K562 (cell line): ENCODE measurements around the gene POLD1. TPM values are rescaled to one million over a fixed set of nuclear protein-coding genes. Genes with fewer than 3 reads are reported as not detected.

Experiments
- ATAC-seq: fragments of 200-7000 bp; cut with Tn5 transposase; 3 replicates; pipeline ENCODE4 v1.9.1; 2020; ENCODE audit warnings: moderate library complexity
- BruUV-seq: library from RNA; stranded (reverse); fragments of 400-500 nt; replicated peaks from 2 replicates; lab custom pipeline; 2021; lab: Mats Ljungman, UMichigan
- CTCF ChIA-PET: fragments of 300-600 bp; formaldehyde crosslinking; extraction: SDS; loops from one replicate; lab custom pipeline; 2021; ENCODE audit warnings: low intra/inter-chr PET ratio; lab: Yijun Ruan, JAX
- POLR2A ChIA-PET: fragments of 300-600, 350-650 bp; sonication (Branson Sonifier 250); formaldehyde crosslinking; extraction: SDS; loops from one replicate; lab custom pipeline; 2021; ENCODE audit warnings: antibody characterized with exemption, inconsistent platforms; lab: Yijun Ruan, JAX
- DNase-seq, 4 experiments: peaks; one replicate each; pipeline versions ENCODE4 v3.0.0 to v3.0.0-alpha.2; 2011 to 2018; ENCODE audit warnings: low spot score in 3 of 4, mixed read lengths in 3 of 4; ENCODE audit errors: extremely low read depth in 1 of 4
- FAIRE-seq: peaks from 2 replicates; lab custom pipeline; 2011; peaks lifted over from hg19 to GRCh38; lab: Jason Lieb, UNC
- H2AFZ ChIP-seq: 2 replicates; pipeline ENCODE4 v1.6.0; 2011; ENCODE audit warnings: low read depth, low read length, control low read depth, inconsistent platforms
- H3K27ac ChIP-seq: fragments of 200-600 bp; 3 replicates; pipeline ENCODE4 v1.8.0; 2011; ENCODE audit warnings: low read depth, mild to moderate bottlenecking, control low read depth, inconsistent platforms, low read length, moderate library complexity, mixed read lengths; ENCODE audit errors: extremely low read depth
- H3K27me3 ChIP-seq, 2 experiments: fragments of 300-600 bp in 1 of 2; 2 replicates in 1 of 2; 3 replicates in 1 of 2; pipeline versions ENCODE4 v1.6.0 to v1.8.0; 2011; ENCODE audit warnings: inconsistent platforms in 2 of 2, low read length in 2 of 2, mild to moderate bottlenecking in 1 of 2, mixed read lengths in 1 of 2, moderate library complexity in 1 of 2; ENCODE audit not compliant: control insufficient read depth in 2 of 2, insufficient read depth in 2 of 2
- H3K36me3 ChIP-seq: fragments of 300-600 bp; 3 replicates; pipeline ENCODE4 v1.8.0; 2011; ENCODE audit warnings: mild to moderate bottlenecking, low read length, inconsistent platforms; ENCODE audit not compliant: control insufficient read depth, insufficient read depth
- H3K4me1 ChIP-seq, 2 experiments: fragments of 200-600 bp in 1 of 2; replicated peaks in 1 of 2; 2 replicates in 1 of 2; 3 replicates in 1 of 2; pipeline versions ENCODE4 v1.5.1 to v1.8.0; 2011; ENCODE audit warnings: inconsistent platforms in 2 of 2, low read length in 2 of 2, mild to moderate bottlenecking in 1 of 2, mixed read lengths in 1 of 2, moderate library complexity in 1 of 2; ENCODE audit not compliant: control insufficient read depth in 2 of 2, insufficient read depth in 2 of 2
- H3K4me2 ChIP-seq: 2 replicates; pipeline ENCODE4 v1.6.1; 2011; ENCODE audit warnings: low read length, control low read depth, inconsistent platforms, mixed read lengths; ENCODE audit not compliant: insufficient read depth
- H3K4me3 ChIP-seq: fragments of 200-600 bp; sonication (generic), shearing (Covaris generic); 2 replicates; pipeline ENCODE4 v1.5.1; 2016; ENCODE audit warnings: control low read depth, inconsistent platforms
- H3K79me2 ChIP-seq: fragments of 200-600 bp; 3 replicates; pipeline ENCODE4 v1.8.0; 2011; ENCODE audit warnings: low read length, inconsistent platforms; ENCODE audit not compliant: control insufficient read depth, insufficient read depth
- H3K9ac ChIP-seq, 2 experiments: 2 replicates each; pipeline versions ENCODE4 v1.6.0 to v1.6.1; 2011; ENCODE audit warnings: low read depth in 2 of 2, low read length in 2 of 2, control low read depth in 1 of 2, inconsistent platforms in 1 of 2, mild to moderate bottlenecking in 1 of 2, mixed read lengths in 1 of 2; ENCODE audit not compliant: insufficient read depth in 1 of 2
- H3K9me1 ChIP-seq: one replicate; pipeline ENCODE4 v1.6.0; 2011; ENCODE audit warnings: inconsistent platforms, mild to moderate bottlenecking, low read length, moderate library complexity; ENCODE audit not compliant: control insufficient read depth, insufficient read depth
- H3K9me3 ChIP-seq: replicated peaks from 2 replicates; pipeline ENCODE4 v1.5.1; 2011; ENCODE audit warnings: low read depth, low read length, inconsistent platforms; ENCODE audit not compliant: control insufficient read depth, insufficient read depth
- H4K20me1 ChIP-seq: replicated peaks from 2 replicates; pipeline ENCODE4 v1.6.1; 2011; ENCODE audit warnings: low read length, inconsistent platforms, mixed read lengths; ENCODE audit not compliant: control insufficient read depth, insufficient read depth
- CBX1 ChIP-seq: sonication (generic); IDR thresholded peaks from 2 replicates; pipeline ENCODE4 v1.6.1; 2016; ENCODE audit warnings: antibody characterized with exemption, low read depth, mild to moderate bottlenecking
- CBX8 ChIP-seq: fragments of 200-600 bp; sonication (generic); IDR thresholded peaks from 2 replicates; pipeline ENCODE4 v1.6.1; 2012; ENCODE audit warnings: borderline replicate concordance, mixed run types, low read depth, mild to moderate bottlenecking, moderate library complexity, mixed read lengths, low read length, control low read depth, inconsistent platforms; ENCODE audit not compliant: poor library complexity, severe bottlenecking; ENCODE audit errors: extremely low read depth
- CSDE1 ChIP-seq, 2 experiments: fragments of 450-650 bp; IDR thresholded peaks; 2 replicates each; pipeline ENCODE4 v1.6.1; 2016; ENCODE audit warnings: mild to moderate bottlenecking in 1 of 2
- EHMT2 ChIP-seq: fragments of 450-650 bp; IDR thresholded peaks from 2 replicates; pipeline ENCODE4 v1.6.1; 2018; ENCODE audit warnings: antibody characterized with exemption
- MAZ ChIP-seq, 2 experiments: fragments of 450-650 bp in 1 of 2; sonication (generic) in 1 of 2; formaldehyde crosslinking; IDR thresholded peaks in 1 of 2; conservative IDR thresholded peaks in 1 of 2; 2 replicates each; pipeline versions ENCODE4 v1.4.0 to v1.5.0; 2020; ENCODE audit warnings: mild to moderate bottlenecking in 1 of 2, missing genetic modification reagents in 1 of 2
- MEF2D ChIP-seq: conservative IDR thresholded peaks from 2 replicates; pipeline ENCODE4 v1.6.1; 2016; ENCODE audit warnings: low read depth, missing genetic modification characterization, missing compliant biosample characterization
- NCOA4 ChIP-seq: fragments of 450-650 bp; IDR thresholded peaks from 2 replicates; pipeline ENCODE4 v1.6.1; 2018; ENCODE audit warnings: mild to moderate bottlenecking; ENCODE audit not compliant: partially characterized antibody
- SAP30 ChIP-seq: fragments of 200-600 bp; sonication (generic); IDR thresholded peaks from 2 replicates; pipeline ENCODE4 v1.6.1; 2012; ENCODE audit warnings: borderline replicate concordance, low read depth, mild to moderate bottlenecking, moderate library complexity, low read length, control low read depth, inconsistent platforms; ENCODE audit not compliant: insufficient read depth, poor library complexity, severe bottlenecking
- SMARCB1 ChIP-seq: IDR thresholded peaks from 2 replicates; pipeline ENCODE4 v1.6.1; 2011; ENCODE audit warnings: improper control_type of control experiment, low read depth; ENCODE audit not compliant: insufficient read length
- TFAM ChIP-seq: fragments of 250-450 bp; sonication (Bioruptor Pico); conservative IDR thresholded peaks from 2 replicates; pipeline ENCODE4 v1.5.0; 2021; ENCODE audit warnings: mild to moderate bottlenecking, moderate library complexity
- ZNF263 ChIP-seq: sonication (generic); formaldehyde crosslinking; IDR thresholded peaks from 2 replicates; pipeline ENCODE4 v1.8.0; 2022; ENCODE audit warnings: mild to moderate bottlenecking, missing genetic modification reagents, borderline replicate concordance
- WGBS: fragments of 100-300 bp; shearing (Covaris generic); methylation state at CpG from one replicate; pipeline ENCODE4 v1.1.6; 2016; ENCODE audit warnings: low coverage, mixed read lengths; ENCODE audit not compliant: insufficient coverage; ENCODE audit errors: missing lambda C conversion rate; 5-methylcytosine and 5-hydroxymethylcytosine counted together
- in situ Hi-C: fragments of 300-500 bp; cut with MboI; formaldehyde crosslinking; loops from 4 replicates; pipeline ENCODE4 v1.15.0; 2018; ENCODE audit warnings: inconsistent platforms, mixed read lengths
- intact Hi-C: fragments of 100-400 bp; cut with micrococcal nuclease; formaldehyde crosslinking; loops from 2 replicates; pipeline ENCODE4 v1.14.2; 2022
- polyA plus RNA-seq, 8 experiments: library from polyadenylated mRNA; depleted of rRNA in 4 of 8; stranded (reverse) in 5 of 8; unstranded in 3 of 8; fragments of >200 nt; fragmentation: Nextera tagmentation in 2 of 8; fragmentation: Illumina TruSeq in 1 of 8; extraction: Ambion mirVana in 2 of 8; extraction: Trizol in 1 of 8; gene quantifications; 2 replicates each; pipeline versions ENCODE4 v1.2.1 to v1.2.3, GENCODE V29; 2011 to 2014; ENCODE audit warnings: inconsistent platforms in 1 of 8, missing spikeins in 1 of 8
- total RNA-seq, 7 experiments: library from RNA; depleted of rRNA in 6 of 7; stranded (reverse); fragments of >200 nt in 6 of 7; fragmentation: Illumina TruSeq in 2 of 7; extraction: Trizol in 2 of 7; gene quantifications; 2 replicates each; pipeline versions ENCODE4 v1.2.1 to v1.2.3, GENCODE V29; 2011 to 2021; ENCODE audit warnings: low replicate concordance in 1 of 7
- TF ChIP-seq, protein P1 (sequence below): fragments of 450-650 bp; IDR thresholded peaks from 2 replicates; pipeline ENCODE4 v1.6.1; 2016
- TF ChIP-seq, protein P2 (sequence below): fragments of 150-350 bp; conservative IDR thresholded peaks from 2 replicates; pipeline ENCODE4 v1.6.1; 2014; ENCODE audit warnings: low read length

Gene POLD1
- total and polyA plus RNA-seq, 9 of the 15 experiments (the other 6 are each of a cell fraction or from before 2014, with no cell fraction given): 1.3 to 312 (median 47.8) TPM

DNA sequence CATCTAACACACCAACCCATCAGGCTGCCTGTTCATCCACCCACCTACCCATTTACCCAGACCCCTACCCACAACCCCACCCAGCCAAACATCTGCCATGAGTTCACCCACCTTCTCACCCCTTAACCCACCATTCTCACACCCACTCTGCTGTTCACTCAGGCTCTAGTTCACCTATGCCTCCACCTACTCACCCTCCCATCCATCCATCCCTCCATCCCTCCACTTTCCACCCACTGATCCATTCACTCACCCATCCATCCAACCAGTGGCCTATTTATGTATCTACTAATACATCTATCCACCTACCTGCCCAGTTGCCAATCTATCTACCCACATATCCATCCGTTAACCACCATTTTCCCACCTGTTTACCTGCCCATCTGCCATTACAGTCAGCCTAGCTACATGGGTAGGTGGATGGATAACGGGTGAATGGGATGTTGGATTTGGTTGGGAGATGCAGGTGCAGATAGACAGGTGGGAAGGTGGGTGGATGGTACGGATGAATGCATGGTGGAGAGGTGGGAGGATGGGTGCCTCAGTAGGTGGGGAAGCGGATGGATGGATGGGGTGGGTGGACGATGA lies 53.8 kb downstream of the POLD1 start:
- 4% methylated on average over 5 of the region's 5 CpGs for WGBS
- in situ Hi-C loops: no loop called here
- ChIA-PET CTCF (no interaction called here), POLR2A (no interaction called here)
- DNase-seq (no peak), ATAC-seq (no peak), FAIRE-seq (no peak)
- intact Hi-C loops: no loop called here
- TF ChIP-seq, protein P1, sequence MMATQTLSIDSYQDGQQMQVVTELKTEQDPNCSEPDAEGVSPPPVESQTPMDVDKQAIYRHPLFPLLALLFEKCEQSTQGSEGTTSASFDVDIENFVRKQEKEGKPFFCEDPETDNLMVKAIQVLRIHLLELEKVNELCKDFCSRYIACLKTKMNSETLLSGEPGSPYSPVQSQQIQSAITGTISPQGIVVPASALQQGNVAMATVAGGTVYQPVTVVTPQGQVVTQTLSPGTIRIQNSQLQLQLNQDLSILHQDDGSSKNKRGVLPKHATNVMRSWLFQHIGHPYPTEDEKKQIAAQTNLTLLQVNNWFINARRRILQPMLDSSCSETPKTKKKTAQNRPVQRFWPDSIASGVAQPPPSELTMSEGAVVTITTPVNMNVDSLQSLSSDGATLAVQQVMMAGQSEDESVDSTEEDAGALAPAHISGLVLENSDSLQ: no peak
- TF ChIP-seq TFAM (CRISPR knock-in tag) (no peak), ZNF263 (CRISPR knock-in tag) (no peak), EHMT2 (no peak), MAZ (CRISPR knock-in tag; conservative IDR thresholded peaks at IDR 0.05 in 1 of 2, IDR thresholded peaks at IDR 0.05 in 1 of 2) (no peak), SAP30 (no peak), MEF2D (no peak), CBX1 (no peak), NCOA4 (no peak), CSDE1 (IDR thresholded peaks at IDR 0.05) (no peak), CBX8 (no peak), SMARCB1 (no peak)
- TF ChIP-seq, protein P2, sequence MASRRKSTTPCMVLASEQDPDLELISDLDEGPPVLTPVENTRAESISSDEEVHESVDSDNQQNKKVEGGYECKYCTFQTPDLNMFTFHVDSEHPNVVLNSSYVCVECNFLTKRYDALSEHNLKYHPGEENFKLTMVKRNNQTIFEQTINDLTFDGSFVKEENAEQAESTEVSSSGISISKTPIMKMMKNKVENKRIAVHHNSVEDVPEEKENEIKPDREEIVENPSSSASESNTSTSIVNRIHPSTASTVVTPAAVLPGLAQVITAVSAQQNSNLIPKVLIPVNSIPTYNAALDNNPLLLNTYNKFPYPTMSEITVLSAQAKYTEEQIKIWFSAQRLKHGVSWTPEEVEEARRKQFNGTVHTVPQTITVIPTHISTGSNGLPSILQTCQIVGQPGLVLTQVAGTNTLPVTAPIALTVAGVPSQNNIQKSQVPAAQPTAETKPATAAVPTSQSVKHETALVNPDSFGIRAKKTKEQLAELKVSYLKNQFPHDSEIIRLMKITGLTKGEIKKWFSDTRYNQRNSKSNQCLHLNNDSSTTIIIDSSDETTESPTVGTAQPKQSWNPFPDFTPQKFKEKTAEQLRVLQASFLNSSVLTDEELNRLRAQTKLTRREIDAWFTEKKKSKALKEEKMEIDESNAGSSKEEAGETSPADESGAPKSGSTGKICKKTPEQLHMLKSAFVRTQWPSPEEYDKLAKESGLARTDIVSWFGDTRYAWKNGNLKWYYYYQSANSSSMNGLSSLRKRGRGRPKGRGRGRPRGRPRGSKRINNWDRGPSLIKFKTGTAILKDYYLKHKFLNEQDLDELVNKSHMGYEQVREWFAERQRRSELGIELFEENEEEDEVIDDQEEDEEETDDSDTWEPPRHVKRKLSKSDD: no peak
- peaks cover 3 to 23% of the 10 kb centered on the region in 2 experiments; a peak in 2 of 5 replicates for H3K4me1 ChIP-seq
- no peaks in the 10 kb centered on the region for H3K36me3 ChIP-seq
- H3K9me1 ChIP-seq: no peaks in the 10 kb centered on the region
- BruUV-seq: no TSS peak
- no peaks in the 10 kb centered on the region for H3K79me2 ChIP-seq
- no peak overlapping the region for H3K27ac ChIP-seq
- no peak overlapping the region for H3K4me2 ChIP-seq
- H2AFZ ChIP-seq: no peak overlapping the region
- no peak overlapping the region for H3K9ac ChIP-seq
- H3K4me3 ChIP-seq: no peak overlapping the region
- H3K9me3 ChIP-seq: no peaks in the 10 kb centered on the region
- no peaks in the 10 kb centered on the region for H4K20me1 ChIP-seq
- peaks cover 8 to 37% of the 10 kb centered on the region in 2 experiments; a peak in 4 of 5 replicates for H3K27me3 ChIP-seq
